Fibroblast of skin of right biceps (primary cell): ENCODE data around the gene CPTP.

Experiments
- DNase-seq: peaks from one replicate; pipeline ENCODE4 v3.0.0-alpha.2; 2013

Gene CPTP

GRCh38 chr1:1292851-1293250 is 31.8 kb upstream of the CPTP start:
- no peak for DNase-seq

DNA sequence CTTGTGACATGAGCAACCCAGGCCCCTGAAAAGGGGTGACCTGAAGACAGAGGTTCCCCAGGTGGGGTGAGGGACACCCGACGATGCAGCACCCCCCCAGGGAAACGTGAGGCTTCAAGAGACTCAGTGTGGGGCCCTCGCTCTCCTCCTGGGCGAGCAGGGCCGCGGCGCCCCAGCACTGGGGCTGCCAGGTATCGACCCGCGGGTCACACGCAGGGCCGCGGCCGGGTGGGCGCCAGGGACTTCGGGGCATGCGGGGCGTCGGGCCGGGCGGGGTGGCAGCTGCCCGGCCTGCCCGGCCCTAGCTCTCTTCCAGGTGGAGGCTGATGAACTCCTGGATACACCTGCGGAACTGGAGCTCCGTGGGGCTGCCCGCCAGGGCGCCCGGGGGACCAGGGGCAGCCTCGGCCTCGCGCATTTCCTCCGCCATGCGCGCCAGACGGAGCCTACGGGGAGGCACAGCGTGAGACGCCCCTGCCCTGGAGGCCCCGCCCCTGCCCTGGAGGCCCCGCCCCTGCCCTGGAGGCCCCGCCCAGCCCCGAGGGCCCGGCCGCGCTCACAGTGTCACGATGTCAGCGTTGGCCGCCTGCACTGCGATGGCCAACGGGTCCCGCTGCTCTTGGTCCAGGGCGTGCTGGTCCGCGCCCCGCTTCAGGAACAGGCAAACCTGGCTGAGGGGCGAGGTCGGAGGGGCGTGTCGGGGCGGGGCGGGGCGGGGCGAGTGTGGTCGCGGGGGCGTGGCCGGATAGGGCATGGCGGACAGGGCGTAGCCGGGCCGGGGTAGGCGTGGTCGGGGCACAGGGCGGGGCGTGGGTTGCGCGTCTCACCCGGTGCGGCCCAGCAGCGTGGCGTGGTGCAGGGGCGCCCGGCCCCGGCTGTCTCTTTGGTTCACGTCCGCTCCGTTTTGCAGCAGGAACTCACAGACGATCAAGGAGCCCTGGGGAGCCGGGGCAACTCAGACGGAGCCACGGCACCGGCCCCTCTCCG is 31.0 kb upstream of the CPTP start:
- no peak for DNase-seq

- DNase-seq: no peak
These were observed 30.2 kb upstream of the CPTP start for GRCh38 chr1:1294250-1294890.

DNA sequence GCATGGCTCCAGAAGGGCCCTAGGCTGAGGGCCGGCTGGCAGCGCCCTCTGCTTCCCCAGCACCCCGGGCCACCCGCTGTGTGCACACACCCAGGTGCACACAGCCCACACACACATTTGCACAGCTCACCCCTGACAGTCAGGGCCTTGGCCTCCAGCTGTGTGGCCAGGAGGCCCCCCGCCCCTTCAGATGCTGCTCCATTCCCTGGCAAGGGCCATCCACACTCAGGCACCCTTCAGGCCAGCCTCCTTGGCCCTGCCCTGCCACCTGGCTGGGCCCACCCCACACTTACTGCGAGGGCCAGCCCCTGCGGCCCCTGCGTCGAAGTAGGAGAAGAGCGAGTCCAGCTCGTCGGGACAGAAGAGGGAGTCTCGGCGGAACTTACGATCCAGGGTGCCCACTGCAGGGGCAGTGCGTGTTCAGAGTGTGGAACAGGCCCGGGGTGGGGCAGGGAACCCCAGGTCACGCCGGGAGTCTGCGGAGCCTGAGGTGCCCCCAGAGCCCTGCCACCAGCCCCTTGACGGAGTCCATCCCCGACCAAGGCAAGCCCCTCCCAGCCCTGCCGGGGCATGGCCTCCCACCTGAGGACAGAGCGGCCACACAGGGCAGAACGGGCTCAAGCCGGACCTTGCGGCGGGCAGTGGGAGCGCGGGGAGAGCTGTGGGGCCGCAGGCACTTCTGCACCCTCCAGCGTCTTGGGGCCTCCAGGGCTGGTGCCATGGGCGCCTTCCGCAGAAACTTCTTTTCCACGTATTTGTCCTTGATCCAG is 29.3 kb upstream of the CPTP start:
- no peak for DNase-seq

- DNase-seq: no peak
These were observed 28.2 kb upstream of the CPTP start for GRCh38 chr1:1296070-1297061.

- no peak for DNase-seq
These were observed 26.7 kb upstream of the CPTP start for GRCh38 chr1:1297802-1298424.

DNA sequence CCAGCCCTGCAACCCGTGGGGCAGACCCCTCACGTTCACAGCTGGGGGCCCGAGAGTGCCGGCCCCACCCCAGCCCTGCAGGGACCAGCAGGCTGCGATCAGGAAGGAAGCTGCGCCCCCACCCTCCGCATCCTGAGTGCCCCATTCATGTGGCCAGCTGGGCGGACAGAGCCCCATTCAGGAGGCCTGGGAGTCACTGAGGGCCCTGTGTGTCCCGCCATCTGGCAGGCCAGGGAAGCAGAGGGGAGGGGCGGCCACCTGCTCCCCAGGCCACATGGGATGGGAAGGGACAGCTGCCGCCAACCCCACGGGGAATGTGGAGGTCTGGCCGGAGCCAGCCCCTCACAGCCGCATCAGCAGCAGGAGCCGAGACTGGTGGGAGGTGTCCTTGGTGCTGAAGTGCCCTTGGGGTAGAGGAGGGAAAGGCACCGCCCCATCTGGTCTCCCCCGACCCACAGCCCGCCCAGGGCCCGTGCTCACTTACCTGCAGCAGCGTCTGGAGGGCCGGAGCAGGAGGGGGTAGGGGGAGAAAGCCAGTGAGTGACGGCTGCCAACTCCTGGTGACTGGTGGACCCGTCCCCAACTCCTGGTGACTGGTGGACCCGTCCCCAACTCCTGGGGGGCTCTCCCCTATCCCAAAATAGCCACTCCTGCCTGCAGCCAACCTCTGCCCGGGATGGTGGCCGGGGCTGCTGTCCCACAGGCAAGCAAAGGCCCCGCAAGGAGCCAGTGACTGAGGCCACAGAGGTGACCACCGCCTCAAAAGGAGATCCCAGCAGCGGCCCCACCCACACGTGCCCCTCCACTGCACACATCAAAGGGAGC is 25.5 kb upstream of the CPTP start:
- DNase-seq: no peak

DNA sequence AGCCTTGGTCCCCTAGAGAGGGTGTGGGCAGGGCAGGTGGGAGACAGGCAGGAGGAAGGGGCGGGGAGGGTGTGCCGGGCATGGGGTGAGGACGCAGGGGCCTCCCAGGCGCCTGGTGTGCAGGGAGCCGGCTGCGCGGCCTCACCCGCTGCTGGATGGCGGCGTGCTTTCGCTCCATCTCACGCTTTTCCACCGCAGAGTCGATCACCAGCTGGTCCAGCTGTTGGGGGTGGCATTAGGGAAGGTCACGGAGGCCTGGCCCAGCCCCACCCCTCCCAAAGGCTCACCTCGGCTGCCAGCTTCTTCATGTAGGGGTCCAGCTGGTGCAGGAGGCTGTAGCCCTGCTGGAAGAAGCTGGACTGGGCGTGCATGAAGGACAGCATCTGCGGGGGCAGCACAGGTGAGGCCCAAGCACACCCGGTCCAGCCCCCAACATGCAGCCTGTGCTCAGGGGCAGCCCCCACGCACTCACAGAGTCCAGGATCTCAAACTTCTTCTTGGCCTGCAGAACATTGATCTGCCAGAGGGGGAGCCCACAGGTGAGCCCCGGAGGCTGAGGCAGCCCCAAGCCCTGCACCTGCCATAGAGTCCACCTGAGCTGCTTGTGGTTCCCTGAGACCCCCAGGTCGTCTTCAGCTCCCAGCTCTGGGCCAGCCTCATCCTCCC is 24.8 kb upstream of the CPTP start:
- DNase-seq: no peak

DNA sequence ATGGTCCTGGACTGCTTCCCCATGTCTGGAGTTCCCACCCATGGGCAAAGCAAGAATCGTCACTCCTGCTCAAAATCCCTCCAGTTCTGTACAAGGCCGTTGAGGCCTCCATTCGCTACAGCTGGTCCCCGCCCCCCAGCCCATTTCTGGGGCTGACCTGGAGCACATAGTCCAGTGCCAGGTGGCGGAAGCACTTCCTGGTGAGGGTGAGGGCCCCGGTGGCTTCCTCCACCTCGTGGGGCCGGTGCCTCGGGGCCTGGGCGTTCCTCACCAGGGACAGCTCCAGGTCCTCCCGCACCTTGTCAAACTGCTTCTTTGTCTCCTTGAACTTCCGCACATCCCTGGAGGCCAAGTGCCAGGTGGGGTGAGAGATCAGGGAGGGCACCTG is 24.3 kb upstream of the CPTP start:
- no peak for DNase-seq

DNA sequence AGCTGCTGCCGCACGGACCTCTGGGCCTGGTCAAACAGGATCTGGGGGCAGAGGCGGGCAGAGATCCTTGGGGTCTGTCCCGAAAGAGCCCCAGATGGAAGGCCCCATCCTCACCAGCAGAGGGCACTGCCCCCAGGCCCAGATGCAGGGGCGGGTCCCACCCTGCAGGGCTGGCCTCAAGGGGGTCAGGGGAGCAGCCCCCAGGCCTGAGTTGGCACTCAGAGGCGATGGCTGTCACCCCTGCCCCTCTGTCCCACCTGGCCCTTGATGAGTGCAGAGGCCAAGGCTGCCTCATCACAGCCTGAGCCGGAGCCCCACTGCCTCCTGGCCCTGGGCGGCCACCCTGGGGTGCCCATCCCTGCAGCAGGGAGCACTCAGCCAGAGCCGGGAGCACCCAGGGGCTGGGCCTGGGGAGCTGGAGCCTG is 22.6 kb upstream of the CPTP start:
- DNase-seq: no peak

GRCh38 chr1:1302951-1303509 is 21.6 kb upstream of the CPTP start:
- no peak for DNase-seq

DNA sequence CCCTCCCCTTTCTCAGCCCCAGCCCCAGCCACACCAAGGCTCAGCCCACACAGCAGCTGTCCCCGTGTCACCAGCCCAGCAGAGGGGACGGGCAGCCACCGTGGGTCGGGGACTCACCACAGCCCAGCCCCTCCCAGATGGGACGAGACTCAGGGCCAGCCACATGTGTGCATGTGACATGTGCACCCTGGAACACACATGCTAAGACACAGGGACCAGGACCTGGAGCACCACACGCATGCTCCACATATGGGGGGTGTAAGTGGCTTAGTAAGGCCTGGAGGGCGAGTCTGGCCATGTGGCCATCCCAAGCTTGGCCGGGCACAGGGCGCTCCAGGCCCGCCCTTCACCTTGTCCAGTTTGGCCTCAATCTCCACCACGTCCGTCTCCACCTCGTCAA is 20.9 kb upstream of the CPTP start:
- no peak for DNase-seq

DNA sequence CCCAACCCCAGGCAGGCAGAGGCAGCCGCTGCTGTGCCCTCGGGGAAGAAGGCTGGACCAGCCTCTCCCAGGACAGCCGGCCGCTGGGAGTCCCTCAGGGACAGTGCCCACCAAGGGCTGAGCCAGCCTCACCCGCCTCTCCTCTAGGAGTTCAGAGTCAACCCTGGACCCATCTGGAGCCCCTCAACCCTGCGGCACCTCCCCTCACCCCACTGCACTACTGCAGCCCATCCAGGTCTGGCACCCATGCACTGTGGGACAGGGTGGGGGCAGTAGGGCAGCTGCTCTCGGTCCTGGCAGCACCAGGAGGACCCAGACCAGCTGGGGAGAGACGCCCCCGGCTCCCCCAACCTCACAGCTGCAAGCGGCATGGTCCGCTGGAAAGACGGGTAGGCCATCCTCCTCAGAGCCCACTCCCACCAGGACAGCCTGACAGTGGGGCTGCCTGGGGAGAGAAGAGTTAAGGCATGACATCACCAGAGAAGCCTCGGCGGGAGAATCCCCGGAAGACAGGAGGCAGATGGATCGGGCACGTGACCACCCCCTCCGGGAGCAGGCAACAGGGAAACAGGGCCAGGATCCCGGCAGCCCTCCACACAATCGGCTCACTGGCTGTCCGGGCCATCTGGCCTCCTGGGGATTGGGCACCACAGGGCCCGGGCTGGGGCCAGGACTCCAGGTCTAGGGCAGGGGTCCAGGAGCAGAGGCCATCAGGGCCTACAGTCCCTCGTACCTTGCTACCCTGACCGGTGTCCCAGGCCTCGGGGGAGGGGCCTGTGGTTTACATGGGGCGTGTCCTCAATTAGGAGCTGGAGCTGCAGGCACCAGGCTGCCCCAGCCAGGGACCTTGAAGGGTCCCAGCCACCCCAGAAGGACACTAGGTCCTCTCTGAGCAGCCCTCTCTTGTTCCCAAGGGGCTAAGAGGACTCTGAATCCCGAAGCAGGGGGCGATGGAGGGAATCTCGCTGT is 20.0 kb upstream of the CPTP start:
- DNase-seq: peak; percentile 86

DNA sequence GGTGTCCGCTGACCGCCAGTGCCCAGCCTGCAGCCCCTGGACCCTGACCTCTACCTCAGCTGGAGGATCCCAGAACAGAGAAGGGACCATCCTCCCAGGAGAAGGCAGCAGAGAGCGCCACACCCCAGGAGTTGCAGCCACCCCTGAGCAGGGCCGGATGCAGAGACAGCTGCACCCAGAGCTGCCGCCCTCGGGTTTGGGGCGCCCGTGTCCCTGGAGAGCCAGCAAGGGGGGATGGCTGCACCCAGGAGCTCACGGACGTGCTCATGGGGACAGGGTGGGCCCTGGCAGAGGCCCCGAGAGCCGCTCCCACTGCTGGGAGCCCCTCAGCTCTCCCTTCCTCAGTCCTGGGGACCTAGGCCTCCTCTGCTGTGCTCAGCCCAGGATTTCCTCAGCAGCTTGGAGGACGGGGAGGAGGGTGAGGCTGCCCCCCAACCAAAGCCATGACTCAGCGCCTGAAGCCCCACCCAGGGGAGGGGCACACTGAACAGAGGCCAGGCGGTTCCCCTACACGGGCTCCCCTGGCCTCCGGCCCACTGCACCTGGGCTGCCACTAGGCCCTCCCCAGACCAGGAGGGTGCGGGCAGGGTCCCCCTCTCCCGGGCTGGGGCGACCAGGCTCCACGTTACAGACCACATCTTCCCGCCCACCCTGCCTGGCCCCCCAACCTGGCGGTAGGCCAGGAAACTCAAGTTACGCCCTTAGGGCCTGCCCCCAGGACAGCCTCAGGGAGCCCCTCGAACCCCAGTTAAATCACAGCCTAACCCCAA is 19.1 kb upstream of the CPTP start:
- DNase-seq: peak; percentile 86

DNA sequence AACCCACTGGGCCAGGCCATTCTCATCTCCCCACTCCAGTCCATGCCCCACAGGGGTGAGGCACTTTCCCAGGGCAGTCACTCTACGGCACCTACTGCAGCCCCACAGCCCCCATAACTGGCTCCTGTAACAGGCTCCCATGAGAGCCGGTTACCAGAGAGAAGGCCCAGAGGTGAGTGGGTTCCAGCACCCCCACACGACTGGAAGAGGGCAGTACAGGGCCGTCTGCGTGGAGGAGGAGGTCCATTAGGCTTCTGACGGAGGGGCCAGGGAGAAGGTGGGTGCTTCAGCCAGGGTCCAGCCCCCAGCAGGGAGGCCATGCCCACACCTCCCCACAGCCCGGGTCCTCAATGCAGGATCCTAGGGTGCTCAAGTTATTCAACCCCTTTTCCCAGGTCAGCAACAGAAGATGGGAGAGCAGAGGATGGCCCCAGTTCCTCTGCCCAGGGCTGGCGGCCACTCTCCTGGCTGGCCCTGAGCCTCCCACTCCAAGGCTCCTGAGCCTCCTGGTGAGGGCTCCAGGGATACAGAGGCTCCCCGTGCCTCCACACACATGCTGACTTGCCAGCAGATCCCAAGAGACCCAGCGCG is 18.4 kb upstream of the CPTP start:
- DNase-seq: peak; percentile 43

DNA sequence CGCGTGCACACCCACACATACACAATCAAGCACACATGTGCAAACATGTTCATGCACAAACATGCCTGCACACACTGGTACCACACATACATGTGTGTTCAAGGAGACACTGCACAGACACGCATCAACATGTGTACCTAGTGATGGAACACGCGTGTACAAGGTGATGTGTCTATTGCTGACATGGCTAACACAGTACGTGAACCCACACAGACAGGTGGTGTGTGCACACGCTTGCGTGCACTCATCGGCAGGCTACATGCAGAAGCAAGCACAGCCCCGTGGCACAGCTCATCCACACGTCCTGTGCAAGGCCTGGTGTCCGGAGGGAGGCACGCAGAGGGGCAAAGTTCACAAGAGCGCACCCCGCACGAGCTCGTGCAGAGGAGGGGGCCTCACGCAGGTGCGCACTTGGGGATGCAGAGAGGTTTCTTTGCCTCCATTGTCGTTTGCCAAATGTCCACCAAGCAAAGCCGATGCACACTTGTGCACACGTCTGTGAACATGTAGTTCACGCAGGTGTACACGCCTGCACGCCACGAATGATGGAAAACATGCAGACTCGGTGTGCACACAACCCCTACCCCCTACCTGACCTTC is 17.8 kb upstream of the CPTP start:
- no peak for DNase-seq
